HG03097 (cell line): ENCODE data around the gene ZNF592.

ENCODE experiments used
- ATAC-seq: cut with Tn5 transposase; IDR thresholded peaks from one replicate; pipeline ENCODE4 v1.9.1; 2021; ENCODE audit not compliant: unreplicated experiment, low FRiP score

The ZNF592 gene

DNA sequence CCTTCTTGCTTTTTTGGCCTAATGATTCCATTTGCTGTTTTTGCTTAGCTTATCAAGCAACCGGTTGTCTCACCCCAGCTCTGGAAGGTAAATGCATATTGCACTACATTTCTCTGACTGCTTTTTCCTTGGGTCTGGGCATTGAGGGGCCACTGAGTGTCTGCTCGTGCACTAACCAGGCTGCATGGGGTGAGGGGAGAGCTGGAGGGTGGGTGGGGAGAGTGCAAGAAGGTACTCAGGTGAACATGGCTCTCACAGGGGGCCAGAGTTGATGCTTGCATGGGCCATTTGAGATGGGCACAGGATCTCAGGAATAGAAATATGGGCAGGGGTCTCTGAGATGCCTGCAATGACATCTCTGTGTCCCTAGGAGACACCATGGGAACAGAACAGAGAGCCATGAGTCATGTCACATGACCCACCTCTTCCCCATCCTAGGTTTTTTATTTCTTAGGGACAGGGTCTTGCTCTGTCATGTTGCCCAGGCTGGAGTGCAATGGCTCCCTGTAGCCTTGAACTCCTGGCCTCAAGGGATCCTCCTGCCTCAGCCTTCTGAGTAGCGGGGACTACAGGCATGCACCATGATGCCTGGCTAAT, 75.0 kb downstream of the ZNF592 start:
- ATAC-seq = no peak

DNA sequence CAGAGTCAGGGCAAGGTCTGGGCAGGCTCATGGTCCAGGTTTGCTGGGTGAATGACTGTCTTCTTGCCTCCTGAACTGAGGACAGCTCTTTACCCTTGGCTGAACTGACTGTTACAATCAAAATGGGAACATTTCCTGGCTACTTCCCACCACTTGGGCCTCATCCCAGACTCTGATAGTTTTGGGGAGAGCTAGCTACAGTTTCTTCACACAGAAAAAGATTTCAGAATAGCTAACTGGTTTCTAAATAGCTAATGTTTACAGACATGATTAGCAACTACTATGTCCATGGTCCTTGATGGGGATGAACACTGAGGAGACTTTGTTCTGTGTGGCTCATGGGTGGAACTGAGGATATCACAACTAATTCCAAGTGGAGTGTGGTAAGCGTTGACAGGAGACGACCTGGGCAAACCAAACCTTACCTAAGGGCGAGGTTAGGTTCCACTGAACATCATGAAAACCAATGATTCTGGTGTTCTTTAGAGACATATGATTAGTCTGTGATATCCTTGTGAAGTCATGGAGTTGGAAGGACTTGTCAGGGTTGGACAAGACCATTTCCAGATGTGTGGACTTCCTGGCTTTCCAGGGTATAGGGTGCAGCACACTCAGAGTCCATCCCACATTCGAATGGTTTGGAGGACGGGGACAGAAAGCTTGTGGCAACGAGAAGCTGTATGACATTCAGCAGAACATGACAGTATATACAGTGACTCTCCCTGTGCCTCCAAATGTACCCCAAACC, 76.0 kb downstream of the ZNF592 start:
- ATAC-seq = no peak

GRCh38 chr15:84826369-84826823, 78.0 kb downstream of the ZNF592 start:
- no peak for ATAC-seq

GRCh38 chr15:84827246-84827645, 78.9 kb downstream of the ZNF592 start:
- no peak for ATAC-seq

DNA sequence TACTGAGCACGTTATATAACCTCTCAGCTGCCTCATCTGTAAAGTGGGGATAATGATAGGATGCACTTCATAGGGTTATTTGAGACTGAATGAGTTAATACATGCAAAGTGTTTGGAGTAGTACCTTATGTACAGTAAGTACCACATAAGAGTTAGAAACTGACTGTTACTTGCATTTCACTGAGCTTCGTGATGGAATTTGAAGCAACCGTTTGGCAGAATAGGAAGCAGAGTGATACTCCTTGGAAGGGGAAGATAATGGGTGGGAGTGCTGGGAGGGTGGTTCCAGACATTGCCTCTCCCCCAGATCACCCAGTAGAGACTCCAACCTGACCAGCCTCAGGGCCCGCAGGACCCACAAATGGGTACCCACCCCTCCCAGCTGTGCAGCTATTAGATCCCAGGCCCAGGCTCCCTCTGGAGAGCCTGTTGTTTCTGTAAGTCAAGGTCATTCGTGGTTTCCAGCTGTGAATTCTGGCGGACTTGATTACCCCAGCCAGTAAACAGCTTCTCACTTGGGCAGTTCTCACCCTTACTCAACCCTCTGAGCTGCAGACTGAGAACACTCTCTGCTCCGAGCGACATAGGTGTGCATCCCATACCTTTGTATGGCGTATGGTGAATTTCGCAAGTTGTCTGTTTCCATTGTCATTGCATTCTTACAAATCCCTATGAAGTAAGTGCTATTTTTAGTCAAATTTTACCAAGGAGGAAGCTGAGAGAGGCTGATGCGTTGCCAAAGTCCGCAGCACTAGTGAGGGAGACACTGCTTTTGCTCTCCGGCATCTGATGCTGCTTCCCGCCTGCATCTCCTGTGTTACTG, 79.9 kb downstream of the ZNF592 start:
- no peak for ATAC-seq

GRCh38 chr15:84829428-84829827, 81.0 kb downstream of the ZNF592 start:
- no peak for ATAC-seq

GRCh38 chr15:84830036-84830435, 81.6 kb downstream of the ZNF592 start:
- ATAC-seq = no peak

DNA sequence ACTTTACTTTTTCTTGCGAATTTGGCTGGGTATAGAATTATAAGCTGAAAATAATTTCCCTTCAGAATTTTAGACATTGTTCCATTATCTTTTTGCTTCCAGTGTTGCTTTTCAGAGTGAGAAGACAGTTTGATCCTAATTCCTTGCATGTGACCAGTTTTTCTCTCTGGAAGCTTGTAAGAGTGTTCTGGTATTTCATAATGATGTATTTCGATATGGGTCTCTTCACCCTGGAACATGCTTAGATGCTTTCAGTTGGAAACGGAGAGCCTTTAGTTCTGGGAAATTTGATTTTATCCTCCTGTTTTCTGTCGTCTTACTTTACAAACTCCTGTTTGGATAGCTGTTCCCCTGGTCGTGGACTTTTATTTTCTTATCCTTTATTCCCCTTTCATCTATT, 82.6 kb downstream of the ZNF592 start:
- no peak for ATAC-seq

DNA sequence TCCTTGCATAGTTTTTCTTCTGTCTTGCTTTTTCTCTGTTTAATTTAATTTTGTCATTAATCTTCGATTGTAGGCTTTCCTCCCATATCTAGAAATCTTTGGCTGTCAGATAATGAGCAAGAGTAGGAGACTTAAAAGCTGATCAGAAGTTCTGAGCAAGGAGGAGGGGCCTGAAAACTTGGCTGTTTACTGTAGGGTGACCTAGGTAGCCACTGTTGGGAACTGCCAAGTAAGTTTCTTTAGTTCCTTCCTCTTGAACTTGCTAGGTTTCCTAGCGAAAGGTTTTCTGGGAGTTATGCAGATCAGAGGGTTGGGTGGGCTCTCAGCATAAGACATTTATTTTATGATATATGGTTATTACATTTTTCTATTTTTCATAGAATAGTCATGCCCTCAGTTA, 83.2 kb downstream of the ZNF592 start:
- ATAC-seq = no peak

DNA sequence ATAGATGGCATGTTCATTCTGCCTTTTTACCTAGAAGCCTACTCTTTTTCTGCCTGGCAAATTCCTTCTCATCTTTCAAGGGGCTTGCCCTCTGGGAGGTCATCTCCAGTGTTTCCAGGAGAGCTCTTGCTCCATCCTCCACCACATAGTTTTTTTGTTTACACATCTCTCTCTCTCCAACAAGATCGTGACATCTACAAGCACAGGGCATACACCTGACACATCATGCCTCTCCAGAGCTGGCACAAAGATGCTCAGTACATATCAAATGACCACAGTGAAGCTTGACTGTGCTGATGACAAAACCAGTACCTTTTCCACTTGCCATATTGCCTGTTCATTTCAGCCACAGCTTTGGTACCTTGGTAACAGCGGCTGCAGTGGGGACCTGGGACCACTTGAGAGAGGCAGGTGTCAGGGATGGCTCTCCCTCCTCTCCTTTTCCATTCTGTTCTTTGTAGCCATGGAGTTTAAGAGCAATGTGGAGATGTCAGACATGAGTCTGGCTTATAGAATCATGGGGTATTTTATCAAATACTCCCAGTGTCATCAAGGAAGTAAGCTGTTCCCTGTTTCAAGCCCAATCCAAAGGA, 84.2 kb downstream of the ZNF592 start:
- no peak for ATAC-seq

GRCh38 chr15:84833447-84834228, 85.2 kb downstream of the ZNF592 start:
- no peak for ATAC-seq

DNA sequence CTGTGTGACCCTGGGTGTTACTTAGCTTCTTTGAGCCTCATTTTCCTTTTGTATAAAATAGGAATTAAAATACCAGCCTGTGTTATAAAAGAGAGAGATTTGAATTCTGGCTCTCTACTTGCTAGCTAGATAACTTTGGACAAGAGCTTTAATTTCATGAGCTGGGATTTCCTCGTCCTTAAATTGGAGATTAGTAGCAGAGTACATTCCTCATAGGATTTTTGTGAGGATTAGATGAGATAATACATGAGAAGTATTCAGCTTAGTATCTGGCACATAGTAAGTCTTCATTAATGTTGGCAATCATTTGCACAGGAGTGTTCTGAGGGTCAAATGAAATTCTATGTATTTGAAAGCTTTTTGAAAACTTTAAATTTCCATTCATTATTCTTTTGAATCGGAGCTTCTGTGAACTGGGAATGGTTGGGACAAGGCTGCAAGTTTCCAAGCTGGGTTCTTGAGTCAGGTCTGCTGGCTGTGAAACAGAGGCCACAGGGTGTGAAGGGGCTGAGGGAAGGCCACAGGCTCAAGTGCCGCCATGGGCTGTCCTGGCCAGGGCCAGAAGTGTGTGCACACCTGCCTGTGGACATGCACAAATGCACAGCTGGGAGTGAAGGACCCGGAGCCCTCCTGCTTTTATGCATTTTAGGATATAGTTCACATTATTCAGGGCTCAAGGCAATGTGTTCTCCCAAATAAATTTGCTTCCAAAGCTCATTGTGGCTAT, 86.0 kb downstream of the ZNF592 start:
- ATAC-seq = no peak

GRCh38 chr15:84834969-84835368, 86.6 kb downstream of the ZNF592 start:
- no peak for ATAC-seq

DNA sequence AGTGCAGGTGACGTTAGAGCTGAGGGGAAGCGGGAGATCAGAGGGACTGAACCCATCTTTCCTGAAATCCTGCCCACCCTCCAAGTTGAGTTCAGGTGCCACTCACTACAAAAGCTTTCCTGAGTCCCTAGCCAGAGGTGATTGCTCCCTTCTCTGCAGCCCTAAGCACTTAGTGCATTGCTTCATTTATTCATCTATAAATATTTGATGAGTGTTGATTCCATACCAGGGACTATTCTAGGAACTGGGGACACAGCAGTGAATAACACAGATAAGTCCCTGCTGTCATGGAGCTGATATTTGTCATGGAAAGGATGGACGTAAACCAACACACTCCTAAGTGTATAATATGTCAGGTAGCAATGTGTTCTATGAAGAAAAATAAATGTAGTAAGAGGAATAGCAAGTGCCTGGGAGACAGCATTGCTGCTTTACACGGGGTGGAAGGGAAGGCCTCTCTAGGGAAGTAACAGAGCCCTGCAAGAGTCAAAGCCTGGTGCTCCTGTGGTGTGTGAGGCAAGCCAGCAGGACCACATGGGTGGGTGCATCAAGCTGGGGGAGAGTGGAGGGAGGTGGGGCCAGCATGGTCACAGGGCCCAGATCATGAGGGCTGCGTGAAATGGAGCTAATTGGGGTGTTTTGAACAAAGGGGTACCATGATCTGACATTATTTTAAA, 87.4 kb downstream of the ZNF592 start:
- ATAC-seq = no peak

DNA sequence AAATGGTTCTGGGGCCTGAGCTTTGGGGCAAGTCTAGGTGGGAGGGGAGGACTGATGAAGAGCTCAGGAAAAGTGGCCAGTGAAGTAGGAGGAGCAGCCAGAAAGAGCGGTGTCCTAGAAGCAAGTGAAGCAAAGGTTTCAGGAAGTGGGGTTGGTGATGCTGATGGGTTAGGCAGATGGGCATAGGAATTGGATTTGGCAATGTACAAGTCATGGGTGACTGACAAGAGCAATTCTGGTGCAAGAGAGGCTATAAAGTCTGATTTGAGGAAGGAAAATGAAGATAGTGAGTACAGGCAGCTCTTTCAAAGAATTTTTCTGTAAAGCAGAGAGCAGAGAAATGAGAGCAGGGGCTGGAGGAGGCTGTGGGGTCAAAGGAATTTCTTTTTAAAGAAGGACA, 88.5 kb downstream of the ZNF592 start:
- no peak for ATAC-seq

GRCh38 chr15:84839714-84840113, 91.3 kb downstream of the ZNF592 start:
- no peak for ATAC-seq

DNA sequence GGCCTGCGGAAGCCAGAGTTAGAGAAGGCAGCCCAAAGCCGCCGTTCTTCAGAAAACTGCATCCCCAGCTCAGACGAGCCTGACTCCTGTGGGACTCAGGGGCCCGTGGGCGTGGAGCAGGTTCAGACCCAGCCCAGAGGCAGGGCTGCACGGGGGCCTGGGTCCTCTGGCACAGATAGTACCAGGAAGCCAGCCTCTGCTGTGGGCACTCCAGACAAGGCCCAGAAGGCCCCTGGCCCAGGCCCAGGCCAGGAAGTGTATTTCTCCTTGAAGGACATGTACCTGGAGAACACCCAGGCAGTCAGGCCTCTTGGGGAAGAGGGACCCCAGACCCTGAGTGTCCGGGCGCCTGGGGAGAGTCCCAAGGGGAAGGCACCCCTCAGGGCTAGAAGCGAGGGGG, 91.9 kb downstream of the ZNF592 start:
- ATAC-seq = no peak

DNA sequence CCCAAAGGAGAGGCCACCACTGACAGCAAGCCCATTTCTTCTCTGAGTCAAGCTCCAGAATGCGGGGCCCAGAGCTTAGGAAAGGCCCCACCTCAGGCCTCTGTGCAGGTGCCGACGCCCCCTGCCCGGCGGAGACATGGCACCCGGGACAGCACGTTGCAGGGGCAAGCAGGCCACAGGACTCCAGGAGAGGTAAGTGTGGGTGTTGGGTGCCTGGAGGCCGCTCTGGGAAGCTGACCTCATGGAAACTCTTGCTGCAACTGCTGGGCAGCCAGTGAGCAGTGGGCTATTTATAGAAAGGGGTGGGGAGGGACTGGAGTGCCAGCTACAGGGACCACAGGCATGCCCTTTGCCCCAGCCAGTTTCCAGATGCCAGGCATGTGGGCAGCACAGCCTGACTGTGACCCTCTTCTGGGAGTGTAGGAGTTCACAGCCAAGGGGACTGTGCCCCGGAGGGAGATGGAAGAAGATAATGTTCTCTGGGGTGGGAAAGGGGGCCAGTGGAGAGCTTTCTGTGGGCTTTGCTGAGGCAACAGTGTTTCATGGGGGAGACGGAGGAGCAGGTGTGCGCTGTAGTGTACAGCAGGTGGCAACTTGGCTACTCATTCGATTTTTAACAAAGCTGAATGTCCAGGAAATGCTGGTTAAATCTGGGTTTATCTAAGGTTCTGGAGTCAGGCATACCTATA, 92.5 kb downstream of the ZNF592 start:
- no peak for ATAC-seq

- no peak for ATAC-seq
These were observed 94.4 kb downstream of the ZNF592 start for GRCh38 chr15:84842781-84843180.
